COLO829 (cell line): ENCODE data around the gene C1orf53.

Experiments
- DNase-seq: peaks from one replicate; pipeline ENCODE4 v3.0.0; 2012; ENCODE audit warnings: low spot score

The C1orf53 gene

DNA sequence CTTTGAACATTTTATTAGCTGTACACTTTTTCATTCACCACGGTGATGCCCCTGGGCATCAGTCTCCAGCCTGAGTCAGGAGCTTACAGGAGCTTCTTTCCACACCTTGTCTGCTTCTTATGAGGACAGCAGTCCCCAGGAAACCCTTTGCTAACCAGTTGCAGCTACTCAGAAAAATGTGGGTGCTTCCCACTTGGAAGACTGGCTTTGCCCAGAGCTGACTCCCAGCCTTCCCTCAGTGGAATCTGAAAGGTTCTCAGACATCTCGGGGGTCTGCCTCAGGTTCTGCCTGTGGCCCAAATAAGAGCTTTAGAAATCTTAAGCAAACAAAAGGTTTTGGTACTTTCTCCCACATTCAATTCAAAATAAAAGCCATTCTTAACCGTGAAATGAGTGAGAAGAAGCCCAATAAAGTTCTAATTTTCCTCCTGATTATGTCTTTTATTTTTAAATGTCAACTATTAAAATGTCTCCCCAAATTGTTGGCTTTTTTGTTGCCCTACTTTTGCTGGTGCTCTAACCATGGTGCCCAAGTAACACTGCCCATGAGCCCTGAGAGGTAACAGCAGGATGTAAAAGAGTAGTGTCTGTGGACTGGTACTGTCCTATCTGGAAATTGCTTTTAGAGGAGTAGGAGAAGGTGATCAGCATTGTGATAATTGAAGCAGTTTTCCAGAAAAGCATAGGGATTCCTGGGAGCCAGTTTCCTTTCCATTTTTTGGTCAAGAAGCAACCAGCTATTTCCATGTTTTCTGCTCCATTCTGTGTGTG is 5.6 kb downstream of the C1orf53 start:
- no peak for DNase-seq

DNA sequence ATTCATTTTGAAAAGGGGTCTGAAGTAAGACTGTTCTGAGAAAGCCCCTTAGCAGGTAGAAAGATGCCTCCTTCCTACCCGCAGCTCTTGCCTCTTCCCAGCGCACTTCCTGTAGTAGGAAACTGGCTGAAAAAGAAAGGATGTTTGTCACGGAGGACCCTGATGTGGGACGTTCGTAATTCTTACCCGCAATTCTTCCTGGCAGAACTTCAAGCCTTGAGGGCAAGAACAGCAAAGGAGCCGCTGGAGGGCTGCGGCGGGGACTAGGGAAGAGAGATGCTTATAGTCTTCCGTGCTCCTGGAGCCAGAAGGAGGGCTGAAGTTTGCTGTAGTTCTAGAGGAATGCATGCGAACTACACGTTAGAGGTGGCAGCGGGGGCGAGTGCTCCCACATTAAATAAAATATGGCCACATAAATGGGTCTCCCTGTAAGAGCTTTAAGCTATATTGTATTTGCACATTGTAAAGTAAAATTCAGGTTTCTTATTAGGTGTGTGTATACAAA is 6.3 kb downstream of the C1orf53 start:
- no peak for DNase-seq

GRCh38 chr1:197909384-197909783 is 7.0 kb downstream of the C1orf53 start:
- DNase-seq, result no peak

DNA sequence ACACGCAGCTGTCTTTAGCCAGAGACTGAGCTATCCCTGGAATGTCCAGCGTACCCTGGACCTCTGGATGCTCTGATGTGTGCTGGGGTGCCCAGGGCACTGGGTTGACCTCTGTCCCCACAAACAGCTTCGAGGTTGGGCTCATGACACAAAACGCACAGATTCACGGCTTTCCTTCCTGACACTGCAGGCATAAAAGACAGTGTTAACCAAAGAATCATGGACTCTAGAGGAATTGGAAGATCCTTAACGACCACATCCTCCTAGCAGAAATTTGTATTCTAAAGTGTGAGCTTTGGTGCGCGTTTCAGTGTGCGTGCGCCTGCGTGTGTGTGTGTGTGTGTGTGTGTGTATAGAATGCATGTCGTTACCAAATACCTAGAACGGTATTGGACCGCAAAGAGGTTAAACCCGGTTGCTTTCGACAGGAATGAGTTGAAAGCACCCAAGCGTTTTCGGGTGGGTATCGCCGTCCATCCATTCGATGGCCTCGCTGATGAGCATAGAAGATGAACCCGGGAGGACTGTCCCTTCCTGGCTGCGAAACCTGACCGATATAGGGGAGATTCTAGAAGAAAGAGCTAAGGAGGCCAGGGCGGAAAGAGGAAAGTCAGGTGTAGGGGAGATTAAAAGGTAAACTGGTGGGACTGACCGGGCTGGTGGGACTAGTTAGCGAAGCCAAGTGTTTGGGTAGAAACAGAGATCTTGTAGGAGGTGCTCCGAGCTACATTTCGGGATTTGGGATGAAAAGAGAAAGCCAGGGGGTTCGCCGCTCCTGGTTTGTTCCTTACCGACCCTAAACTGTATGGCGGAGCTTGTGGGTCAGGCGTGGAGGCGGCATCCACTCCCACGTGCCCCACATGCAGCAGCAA is 7.9 kb downstream of the C1orf53 start:
- no peak for DNase-seq

- no peak for DNase-seq
These were observed 8.9 kb downstream of the C1orf53 start for GRCh38 chr1:197911111-197911856.

DNA sequence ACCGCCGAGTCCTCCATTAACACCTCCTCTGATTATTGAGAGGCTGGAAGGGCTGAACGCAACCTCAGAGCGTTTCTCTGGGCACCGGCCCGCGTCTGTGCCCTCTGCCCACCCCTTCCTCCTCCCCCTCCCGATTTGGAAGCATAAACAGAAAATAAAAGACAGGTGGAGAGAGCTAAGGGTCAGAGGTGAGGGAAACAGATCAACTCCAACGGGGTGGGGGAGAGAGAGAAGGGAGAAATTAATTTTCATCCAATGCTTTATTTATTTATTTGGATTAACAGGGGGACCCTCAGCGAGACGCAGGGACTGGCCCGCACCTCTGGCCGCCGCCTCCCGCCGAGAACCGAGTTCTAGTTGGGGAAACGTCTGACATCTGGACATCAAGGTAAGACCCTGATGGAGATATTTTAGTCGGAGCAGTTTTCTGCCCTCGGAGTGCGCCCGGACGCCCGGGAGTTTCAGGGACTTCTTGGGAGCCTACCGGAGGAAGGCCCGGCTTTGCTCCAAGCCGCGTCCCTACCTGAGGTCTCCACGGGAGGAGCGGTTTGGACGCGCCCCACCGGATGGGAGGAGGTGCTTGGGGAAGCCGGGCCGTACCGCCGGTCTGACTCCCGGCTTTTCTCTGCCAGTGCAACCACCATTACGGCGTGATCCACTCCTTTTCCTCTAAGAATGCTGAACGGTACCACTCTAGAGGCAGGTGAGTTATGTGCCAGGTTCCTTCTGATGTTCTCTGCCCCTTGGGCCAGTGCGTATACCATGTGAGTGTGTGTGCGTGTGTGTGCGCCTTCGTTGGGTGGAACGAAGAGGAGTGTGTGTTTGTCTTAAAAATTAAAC is 9.6 kb downstream of the C1orf53 start:
- DNase-seq, result no peak

- no peak for DNase-seq
These were observed 10.5 kb downstream of the C1orf53 start for GRCh38 chr1:197912739-197913494.

GRCh38 chr1:197913495-197914276 is 11.3 kb downstream of the C1orf53 start:
- no peak for DNase-seq

DNA sequence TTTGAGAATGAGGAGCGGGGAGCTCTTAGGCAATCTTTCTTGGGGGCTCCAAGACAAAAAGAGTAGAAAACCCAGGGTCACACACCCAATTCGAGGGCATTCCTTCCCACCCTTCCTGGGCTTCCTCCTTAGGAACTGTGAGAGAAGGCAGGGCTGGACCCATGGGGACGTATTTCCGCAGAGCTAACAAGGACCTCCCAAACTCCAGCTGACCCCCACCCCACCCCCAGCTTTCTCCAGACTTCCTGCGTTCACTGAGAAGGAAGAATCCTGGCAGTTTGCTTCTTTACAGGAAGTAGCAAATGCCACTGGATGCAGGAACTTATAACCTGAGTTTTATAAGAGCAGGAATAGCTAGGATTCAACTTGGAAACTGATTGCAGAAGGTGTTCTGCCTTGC is 12.1 kb downstream of the C1orf53 start:
- no peak for DNase-seq

DNA sequence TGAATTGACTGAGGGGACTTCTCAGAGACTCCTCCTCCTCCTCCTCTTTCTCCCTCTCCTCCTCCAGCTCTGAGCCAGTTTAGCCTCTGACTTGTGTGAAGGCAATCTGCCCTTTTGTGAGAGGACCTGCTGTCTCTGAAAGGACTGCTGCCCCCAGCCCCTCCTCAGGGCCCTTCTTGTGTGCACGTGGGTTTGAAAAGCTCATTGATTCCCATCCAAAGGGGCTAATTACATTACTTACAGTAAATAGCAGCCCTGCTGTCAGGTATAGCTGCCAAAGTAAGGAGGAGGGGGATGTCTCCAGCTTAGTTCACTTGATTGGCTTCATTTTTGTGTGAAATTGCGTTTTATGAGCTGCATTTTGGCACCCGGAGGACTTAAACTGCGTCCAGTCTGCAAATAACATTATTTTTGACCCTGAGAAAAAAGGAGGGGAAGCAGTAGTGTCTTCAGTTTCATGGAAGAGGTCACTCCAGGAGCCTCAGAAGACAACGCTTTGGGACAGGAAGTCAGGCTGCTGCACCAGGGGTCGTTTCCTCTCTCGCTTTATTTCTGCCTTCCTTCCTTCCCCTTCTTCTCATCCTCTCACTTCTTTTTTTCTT is 12.9 kb downstream of the C1orf53 start:
- no peak for DNase-seq

DNA sequence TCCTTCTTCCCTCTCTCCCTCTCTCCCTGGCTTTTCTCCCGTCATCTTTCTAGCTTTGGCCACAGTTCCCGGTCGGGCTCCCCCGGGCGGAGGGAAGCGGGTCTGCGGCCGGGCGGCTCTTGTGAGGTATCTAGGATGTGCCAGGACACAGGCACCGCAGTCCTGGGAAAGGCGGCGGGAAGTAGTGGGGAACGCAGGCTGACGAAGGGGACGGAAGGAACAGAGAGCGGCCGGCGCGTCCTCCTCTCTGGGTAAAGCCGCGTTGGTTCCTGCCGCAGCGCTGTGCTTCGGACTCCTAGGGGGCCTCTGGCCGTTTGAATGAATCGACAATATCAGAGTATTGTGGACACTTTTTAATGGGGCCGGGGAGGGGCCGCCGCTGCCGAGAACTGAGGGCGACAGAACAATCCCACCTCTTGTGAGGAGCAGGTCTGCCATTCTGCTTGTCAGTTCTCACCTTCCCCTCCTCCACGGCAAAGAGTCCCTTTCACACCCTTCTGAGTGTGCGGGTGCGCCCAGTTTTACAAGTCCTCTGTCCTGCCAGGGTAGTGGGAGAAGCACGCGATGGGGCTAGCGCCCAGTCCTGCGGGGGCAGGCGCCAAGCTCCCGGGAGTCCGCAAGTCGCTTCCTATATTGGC is 13.6 kb downstream of the C1orf53 start:
- peak; percentile 66 for DNase-seq

DNA sequence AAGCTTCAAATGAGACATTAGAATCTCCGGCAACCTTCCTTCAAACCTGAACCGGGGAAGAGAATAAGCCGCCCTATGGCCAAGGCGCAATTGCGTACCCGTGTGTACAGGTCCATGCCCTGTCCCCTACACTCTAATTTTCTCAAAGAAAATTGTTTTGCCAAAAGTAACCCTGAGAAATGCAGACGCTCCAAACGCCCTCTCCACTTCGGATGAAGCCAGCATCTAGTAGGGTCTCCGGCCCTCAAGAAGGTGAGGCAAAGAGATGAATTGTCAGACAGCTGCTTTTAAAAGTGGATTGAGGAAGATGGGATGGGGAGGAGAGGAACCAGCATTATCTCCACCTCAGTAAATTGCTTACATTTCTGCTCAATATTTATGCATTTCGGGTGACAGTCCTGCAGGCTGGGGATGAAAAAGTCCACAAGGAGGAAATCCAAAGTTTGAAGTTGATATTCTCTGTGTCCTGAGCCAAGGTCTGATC is 14.1 kb downstream of the C1orf53 start:
- DNase-seq, result no peak

DNA sequence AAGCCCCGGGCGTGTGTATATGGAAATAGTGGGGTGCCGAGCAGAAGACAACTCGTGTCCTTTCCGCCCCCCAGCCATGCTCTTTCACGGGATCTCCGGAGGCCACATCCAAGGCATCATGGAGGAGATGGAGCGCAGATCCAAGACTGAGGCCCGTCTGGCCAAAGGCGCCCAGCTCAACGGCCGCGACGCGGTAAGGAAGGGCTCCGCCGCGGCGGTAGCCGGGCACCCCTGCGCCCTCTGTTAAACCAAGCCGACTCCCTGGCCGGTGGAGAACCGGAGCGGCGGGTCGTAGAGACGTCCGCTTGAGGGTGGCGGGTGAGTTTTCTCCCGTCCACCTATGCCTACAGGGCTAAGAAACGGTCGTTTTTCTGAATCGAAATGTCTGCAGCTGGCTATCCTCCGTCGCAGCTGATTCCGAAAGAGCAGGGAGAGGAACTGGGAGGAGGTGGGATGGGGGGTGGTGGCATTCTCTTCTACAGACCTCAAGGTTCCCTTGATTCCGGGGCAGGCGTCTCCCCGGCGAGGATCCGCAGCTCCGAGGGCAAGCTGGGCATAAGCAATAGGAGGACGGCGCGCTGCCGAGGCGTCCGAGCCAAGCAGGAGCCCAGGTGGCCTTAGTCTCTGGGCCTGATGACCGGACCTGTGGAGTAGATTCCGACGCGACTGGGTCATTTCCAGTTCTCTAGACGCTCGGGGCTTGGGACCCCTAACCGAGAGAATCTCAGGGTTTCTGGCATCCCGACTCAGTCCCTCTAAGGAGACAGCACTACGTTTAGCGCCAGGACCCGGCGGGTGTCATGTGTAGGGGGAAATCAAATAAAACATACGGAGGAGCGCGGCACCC is 15.6 kb downstream of the C1orf53 start:
- DNase-seq, result no peak

DNA sequence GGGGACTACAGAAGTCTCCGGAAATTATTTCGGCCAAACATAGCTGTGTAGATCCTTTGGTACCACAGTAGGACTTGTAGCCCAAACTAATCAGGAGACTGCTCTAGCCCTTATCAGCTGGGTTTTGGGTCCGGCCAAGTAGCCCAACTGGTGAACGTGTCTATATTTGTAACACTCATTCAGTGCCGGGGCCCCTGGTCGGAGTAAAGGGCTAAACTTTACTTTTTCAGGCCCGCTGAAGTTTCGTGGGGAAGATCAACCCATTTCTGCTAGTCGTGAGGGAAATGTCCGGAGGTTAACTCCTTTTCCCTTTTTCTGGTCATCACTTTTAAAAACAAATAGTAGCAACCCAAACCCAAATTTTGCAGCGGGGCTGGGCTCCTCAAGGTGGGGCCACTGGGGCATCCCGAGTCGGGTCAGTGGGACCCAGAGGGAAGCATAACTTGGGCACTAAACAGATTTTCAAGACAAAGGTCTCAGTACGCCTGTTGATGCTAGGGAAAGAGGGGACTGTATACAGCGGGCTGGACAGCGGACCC is 16.4 kb downstream of the C1orf53 start:
- no peak for DNase-seq

DNA sequence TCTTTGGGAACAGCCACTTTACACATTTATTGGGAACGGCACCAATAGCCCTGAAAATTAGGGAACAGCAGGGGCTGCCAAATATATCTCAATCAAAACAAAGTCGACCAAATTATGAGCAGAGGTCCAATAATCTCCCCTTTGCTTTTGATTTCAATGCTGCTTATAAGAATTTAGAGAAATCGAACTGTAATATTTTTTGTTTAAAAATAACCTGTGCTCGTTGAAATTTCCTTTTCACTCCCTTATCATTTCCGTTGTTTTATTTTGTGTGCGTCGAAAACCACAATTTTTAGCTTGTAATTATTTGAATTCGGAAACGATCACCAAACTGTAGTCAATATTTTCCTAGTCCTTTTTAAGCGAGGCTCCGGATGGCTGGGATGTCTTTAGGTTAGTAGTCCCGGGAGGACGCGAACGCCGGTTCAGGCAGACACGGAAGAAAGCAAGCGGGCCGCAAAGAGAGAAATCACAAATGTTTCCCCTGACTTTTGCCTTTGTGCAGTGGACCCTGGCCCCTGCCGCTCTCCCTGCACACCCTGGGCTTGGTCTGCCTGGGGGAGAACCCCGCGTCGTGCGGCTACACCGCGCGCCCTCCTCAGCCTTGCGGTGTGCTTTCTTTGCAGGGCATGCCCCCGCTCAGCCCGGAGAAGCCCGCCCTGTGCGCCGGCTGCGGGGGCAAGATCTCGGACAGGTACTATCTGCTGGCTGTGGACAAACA is 17.1 kb downstream of the C1orf53 start:
- DNase-seq, result no peak

DNA sequence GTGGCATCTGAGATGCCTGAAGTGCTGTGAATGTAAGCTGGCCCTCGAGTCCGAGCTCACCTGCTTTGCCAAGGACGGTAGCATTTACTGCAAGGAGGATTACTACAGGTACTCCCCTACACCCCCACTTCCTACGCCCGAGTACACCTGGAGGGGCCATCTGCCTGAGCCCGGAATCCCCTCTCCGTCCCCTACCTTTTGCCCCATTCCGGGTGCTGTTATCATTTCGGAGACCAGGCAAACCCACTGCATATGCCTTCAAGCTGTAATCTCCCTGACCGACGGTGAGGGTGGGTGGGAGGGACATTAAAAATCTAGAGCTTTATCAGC is 17.6 kb downstream of the C1orf53 start:
- DNase-seq, result no peak
